Fibroblast of villous mesenchyme (primary cell): ENCODE data around the gene SMYD4. TPM values are rescaled to one million over a fixed set of nuclear protein-coding genes. Genes with fewer than 3 reads are reported as not detected.
"Not testable (repeated sequence)": the region's sequence is repeated elsewhere in the genome, so short reads cannot be mapped to it uniquely, and the experiment has no call there.

Experiments used
- DNase-seq: peaks from one replicate; pipeline ENCODE4 v3.0.0-alpha.2; 2010; ENCODE audit warnings: low read depth
- H3K4me3 ChIP-seq: 2 replicates; pipeline ENCODE4 v1.5.1; 2011; ENCODE audit warnings: low read depth, mild to moderate bottlenecking, low read length
- CTCF ChIP-seq: IDR thresholded peaks from 2 replicates; pipeline ENCODE4 v1.5.1; 2012; ENCODE audit warnings: low read depth, mild to moderate bottlenecking, low read length; ENCODE audit not compliant: insufficient read depth
- total RNA-seq: library from RNA; depleted of rRNA; stranded (reverse); fragments of >200 nt; gene quantifications from 2 replicates; pipeline ENCODE4 v1.2.3, GENCODE V29; 2012

Gene SMYD4
- total RNA-seq, 1 donor, result 12.5 TPM

- no peak for DNase-seq
- no peak for TF ChIP-seq CTCF
- no peak overlapping the region for H3K4me3 ChIP-seq
Measured at GRCh38 chr17:1834380-1835149, 4.9 kb upstream of the SMYD4 start.

GRCh38 chr17:1830288-1830687 is 586 bp upstream of the SMYD4 start:
- peak overlapping the region; percentile 87 for H3K4me3 ChIP-seq
- no peak for TF ChIP-seq CTCF
- peak; percentile 8 for DNase-seq

- DNase-seq, result peak; percentile 17
- no peak for TF ChIP-seq CTCF
- H3K4me3 ChIP-seq, result peak overlapping the region; percentile 87
Measured at GRCh38 chr17:1829216-1829591, 498 bp downstream of the SMYD4 start.

GRCh38 chr17:1820528-1821252 is 9.0 kb downstream of the SMYD4 start:
- DNase-seq, result no peak
- no peak for TF ChIP-seq CTCF
- no peak overlapping the region for H3K4me3 ChIP-seq

- no peak overlapping the region for H3K4me3 ChIP-seq
- peak; percentile 59 for DNase-seq
- TF ChIP-seq CTCF, result no peak
Measured at GRCh38 chr17:1813088-1813487, 16.6 kb downstream of the SMYD4 start.

- H3K4me3 ChIP-seq, result no peak overlapping the region
- no peak for TF ChIP-seq CTCF
- DNase-seq, result no peak
Measured at GRCh38 chr17:1810450-1811103, 19.1 kb downstream of the SMYD4 start.

GRCh38 chr17:1809815-1810214 is 19.9 kb downstream of the SMYD4 start:
- not testable (repeated sequence) for DNase-seq, H3K4me3 ChIP-seq
